Peyer's patch (tissue), 4 donors: ENCODE data around the gene COBL. TPM values are rescaled to one million over a fixed set of nuclear protein-coding genes. Genes with fewer than 3 reads are reported as not detected.

Experiments used
- DNase-seq, 3 donors: peaks; one replicate each; pipeline ENCODE4 v3.0.0-alpha.2; 2017 to 2019
- H3K27ac ChIP-seq, 4 donors: fragments of 200-600 bp; sonication (generic); one replicate each; pipeline ENCODE4 v1.5.1; 2016 to 2019
- H3K27me3 ChIP-seq, 2 donors: fragments of 200-600 bp; sonication (generic); one replicate each; pipeline ENCODE4 v1.5.1; 2019
- H3K36me3 ChIP-seq, 3 donors: fragments of 200-600 bp; sonication (generic); one replicate each; pipeline ENCODE4 v1.5.1; 2016 to 2019
- H3K4me1 ChIP-seq, 4 donors: fragments of 200-600 bp; sonication (generic); one replicate each; pipeline ENCODE4 v1.5.1; 2016 to 2019
- H3K4me3 ChIP-seq, 4 donors: fragments of 200-600 bp; sonication (generic); 1 replicate in 3 of 4; 2 replicates in 1 of 4; pipeline ENCODE4 v1.5.1; 2016 to 2019; ENCODE audit warnings: mild to moderate bottlenecking in 1 of 4
- H3K9me3 ChIP-seq, 4 donors: fragments of 200-600 bp; sonication (generic); one replicate each; pipeline ENCODE4 v1.5.1; 2016 to 2019; ENCODE audit warnings: mild to moderate bottlenecking in 1 of 4
- POLR2A ChIP-seq, 2 donors: fragments of 450-650 bp; IDR thresholded peaks; one replicate each; pipeline ENCODE4 v1.5.1; 2017; ENCODE audit warnings: antibody characterized with exemption in 2 of 2, mild to moderate bottlenecking in 2 of 2, moderate library complexity in 2 of 2
- total RNA-seq, 4 donors: library from RNA; depleted of rRNA; stranded (reverse); fragments of >200 nt; gene quantifications; one replicate each; pipeline ENCODE4 v1.1.0, GENCODE V29; 2016
- TF ChIP-seq, protein P1 (sequence below), 6 experiments: fragments of 450-650 bp in 4 of 6; fragments of 200-600 bp in 2 of 6; sonication (generic) in 1 of 6; IDR thresholded peaks; one replicate each; pipeline ENCODE4 v1.5.1; 2017 to 2019; ENCODE audit warnings: antibody characterized with exemption in 6 of 6, mild to moderate bottlenecking in 3 of 6, moderate library complexity in 1 of 6

The COBL gene
- total RNA-seq, 4 donors from 2014 or later: 25.6 to 129 (median 116) TPM

DNA sequence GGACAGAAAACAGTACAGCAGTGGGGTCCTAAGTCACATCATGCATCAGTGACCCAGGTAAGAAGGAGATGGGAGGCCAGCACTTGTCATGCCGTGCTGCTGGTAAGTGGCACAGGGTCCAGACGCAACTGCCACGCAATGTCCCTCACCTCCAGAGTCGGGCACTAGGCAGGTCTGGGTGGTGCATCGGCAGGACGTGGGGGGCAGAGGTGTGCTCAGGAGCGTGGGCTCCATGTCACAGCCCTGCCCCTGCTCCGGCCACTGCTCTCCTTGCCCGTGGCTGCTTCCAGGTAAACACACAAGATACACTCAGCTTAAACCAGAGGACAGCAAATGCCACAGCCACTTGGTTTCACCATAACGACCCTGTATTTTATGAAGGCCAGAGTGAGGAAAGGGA, 47.3 kb downstream of the COBL start:
- H3K27ac ChIP-seq: no peak overlapping the region

GRCh38 chr7:51268859-51269258, 47.8 kb downstream of the COBL start:
- DNase-seq: no peak
- H3K4me1 ChIP-seq: peaks cover 0 to 15% (median 2%) of the 10 kb centered on the region in 4 donors
- H3K36me3 ChIP-seq: no peaks in the 10 kb centered on the region
- no peaks in the 10 kb centered on the region for H3K9me3 ChIP-seq
- H3K4me3 ChIP-seq: no peak overlapping the region
- TF ChIP-seq POLR2A (IDR thresholded peaks at IDR 0.05): no peak
- TF ChIP-seq, protein P1, sequence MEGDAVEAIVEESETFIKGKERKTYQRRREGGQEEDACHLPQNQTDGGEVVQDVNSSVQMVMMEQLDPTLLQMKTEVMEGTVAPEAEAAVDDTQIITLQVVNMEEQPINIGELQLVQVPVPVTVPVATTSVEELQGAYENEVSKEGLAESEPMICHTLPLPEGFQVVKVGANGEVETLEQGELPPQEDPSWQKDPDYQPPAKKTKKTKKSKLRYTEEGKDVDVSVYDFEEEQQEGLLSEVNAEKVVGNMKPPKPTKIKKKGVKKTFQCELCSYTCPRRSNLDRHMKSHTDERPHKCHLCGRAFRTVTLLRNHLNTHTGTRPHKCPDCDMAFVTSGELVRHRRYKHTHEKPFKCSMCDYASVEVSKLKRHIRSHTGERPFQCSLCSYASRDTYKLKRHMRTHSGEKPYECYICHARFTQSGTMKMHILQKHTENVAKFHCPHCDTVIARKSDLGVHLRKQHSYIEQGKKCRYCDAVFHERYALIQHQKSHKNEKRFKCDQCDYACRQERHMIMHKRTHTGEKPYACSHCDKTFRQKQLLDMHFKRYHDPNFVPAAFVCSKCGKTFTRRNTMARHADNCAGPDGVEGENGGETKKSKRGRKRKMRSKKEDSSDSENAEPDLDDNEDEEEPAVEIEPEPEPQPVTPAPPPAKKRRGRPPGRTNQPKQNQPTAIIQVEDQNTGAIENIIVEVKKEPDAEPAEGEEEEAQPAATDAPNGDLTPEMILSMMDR (IDR thresholded peaks at IDR 0.05): no peak
- H3K27ac ChIP-seq: no peak overlapping the region
- no peaks in the 10 kb centered on the region for H3K27me3 ChIP-seq

More for the DNA sequence above, 47.3 kb downstream of the COBL start:
- Histone ChIP-seq H3K4me1 (peaks cover 0 to 10% (median 2%) of the 10 kb centered on the region in 4 donors), H3K36me3 (no peaks in the 10 kb centered on the region), H3K4me3 (no peak overlapping the region), H3K27me3 (no peaks in the 10 kb centered on the region), H3K9me3 (no peaks in the 10 kb centered on the region)
- TF ChIP-seq, protein P1 (IDR thresholded peaks at IDR 0.05): no peak
- no peak for TF ChIP-seq POLR2A (IDR thresholded peaks at IDR 0.05)
- DNase-seq: no peak

DNA sequence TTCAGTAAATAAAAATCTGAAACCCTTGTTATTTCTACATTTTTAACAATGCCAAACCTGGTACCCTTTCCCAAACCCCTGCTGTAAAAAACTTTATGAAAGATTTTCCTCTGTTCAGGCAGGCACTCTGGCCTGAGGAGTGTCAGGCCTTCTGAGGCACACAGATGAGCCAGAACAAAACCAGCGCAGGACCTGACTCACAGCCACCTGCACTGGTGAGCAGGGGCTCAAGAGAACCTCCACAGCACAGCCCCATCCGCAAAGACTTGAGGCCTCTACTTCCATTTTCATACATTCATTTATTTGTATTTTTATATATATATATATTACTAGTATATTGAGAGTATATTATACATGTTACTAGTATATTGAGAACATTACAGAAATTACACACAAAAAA, 49.4 kb downstream of the COBL start:
- TF ChIP-seq, protein P1 (IDR thresholded peaks at IDR 0.05): no peak
- TF ChIP-seq POLR2A (IDR thresholded peaks at IDR 0.05): no peak
- H3K9me3 ChIP-seq: no peaks in the 10 kb centered on the region
- DNase-seq: no peak
- H3K4me1 ChIP-seq: peaks cover 0 to 32% (median 7%) of the 10 kb centered on the region in 4 donors
- no peaks in the 10 kb centered on the region for H3K36me3 ChIP-seq
- no peak overlapping the region for H3K27ac ChIP-seq
- H3K4me3 ChIP-seq: no peak overlapping the region
- no peaks in the 10 kb centered on the region for H3K27me3 ChIP-seq

DNA sequence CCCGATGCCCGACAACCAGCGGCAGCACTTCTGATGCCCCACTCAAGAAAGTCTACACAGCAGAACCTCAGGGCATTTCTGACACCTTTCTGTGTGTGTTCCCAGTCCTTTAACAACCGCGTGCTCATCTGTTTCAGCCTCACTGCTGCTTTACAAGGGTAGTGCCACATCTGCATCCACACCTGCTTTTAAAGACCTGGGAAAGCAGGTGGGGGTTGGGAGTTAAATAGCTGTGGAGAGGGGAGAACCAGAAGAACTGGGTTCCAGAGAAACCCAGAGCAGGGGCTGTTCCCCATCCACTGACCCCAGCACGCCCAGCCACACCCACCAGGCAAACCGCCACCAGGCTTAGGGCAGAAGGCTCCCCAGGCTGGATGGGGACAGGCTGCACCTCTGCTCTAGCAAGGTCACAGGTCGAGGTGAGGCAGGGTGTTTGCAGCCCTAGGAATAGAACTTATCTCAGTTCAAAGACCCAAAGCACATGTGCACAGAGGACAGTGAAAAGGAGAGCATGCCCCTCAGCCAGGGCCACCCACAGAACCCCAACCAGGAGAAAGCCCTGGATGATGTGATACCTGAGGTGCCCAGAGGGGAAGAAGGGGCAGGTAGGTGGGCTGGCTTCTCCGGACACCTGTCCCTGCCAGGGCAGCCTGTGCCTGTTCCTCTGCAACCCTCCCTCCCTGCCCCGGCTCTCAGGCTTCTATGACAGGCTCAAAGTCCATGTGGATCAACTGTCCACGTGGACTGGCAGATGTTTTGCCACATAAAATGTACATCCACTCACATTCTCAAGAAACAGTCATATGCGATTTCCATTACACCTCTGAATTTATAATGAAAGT, 51.3 kb downstream of the COBL start:
- TF ChIP-seq POLR2A (IDR thresholded peaks at IDR 0.05): no peak
- TF ChIP-seq, protein P1 (IDR thresholded peaks at IDR 0.05): no peak
- DNase-seq: peak in 2 of 3 donors; percentile 80 to 86
- Histone ChIP-seq H3K36me3 (no peaks in the 10 kb centered on the region), H3K4me1 (peaks cover 0 to 44% (median 7%) of the 10 kb centered on the region in 4 donors), H3K9me3 (no peaks in the 10 kb centered on the region), H3K27ac (peak overlapping the region in 3 of 4 donors; percentile 30 to 86 (median 55)), H3K4me3 (peak overlapping the region in 2 of 4 donors; percentile 26 to 29), H3K27me3 (no peaks in the 10 kb centered on the region)

- no peaks in the 10 kb centered on the region for H3K27me3 ChIP-seq
- H3K4me3 ChIP-seq: peak overlapping the region in 1 of 4 donors; percentile 11
- no peaks in the 10 kb centered on the region for H3K9me3 ChIP-seq
- DNase-seq: peak in 2 of 3 donors; percentile 59 to 80
- H3K4me1 ChIP-seq: peaks cover 0 to 44% (median 7%) of the 10 kb centered on the region in 4 donors
- no peaks in the 10 kb centered on the region for H3K36me3 ChIP-seq
- H3K27ac ChIP-seq: peak overlapping the region in 3 of 4 donors; percentile 40 to 85 (median 76)
- TF ChIP-seq, protein P1 (IDR thresholded peaks at IDR 0.05): no peak
- TF ChIP-seq POLR2A (IDR thresholded peaks at IDR 0.05): peak in 1 of 2 donors; percentile 47
These were observed 52.8 kb downstream of the COBL start for GRCh38 chr7:51263631-51264484.
